A204.1 (cell line): ENCODE data around the gene PRKCE.

Experiments
- FAIRE-seq: peaks from 2 replicates; lab custom pipeline; 2012; peaks lifted over from hg19 to GRCh38; lab: Jason Lieb, UNC

PRKCE gene

GRCh38 chr2:46020416-46020815, 368.9 kb downstream of the PRKCE start:
- FAIRE-seq = no peak

- FAIRE-seq = no peak
Observed at GRCh38 chr2:46023165-46023854, 371.8 kb downstream of the PRKCE start.

- no peak for FAIRE-seq
Observed at GRCh38 chr2:46024146-46024779, 372.8 kb downstream of the PRKCE start.

- no peak for FAIRE-seq
Observed at GRCh38 chr2:46025081-46025480, 373.6 kb downstream of the PRKCE start.

GRCh38 chr2:46025676-46026075, 374.2 kb downstream of the PRKCE start:
- FAIRE-seq = no peak

- no peak for FAIRE-seq
Observed at GRCh38 chr2:46026431-46026830, 375.0 kb downstream of the PRKCE start.

GRCh38 chr2:46029332-46029811, 377.9 kb downstream of the PRKCE start:
- no peak for FAIRE-seq

- no peak for FAIRE-seq
Observed at GRCh38 chr2:46030330-46030729, 378.9 kb downstream of the PRKCE start.

- FAIRE-seq = no peak
Observed at GRCh38 chr2:46032161-46032813, 380.8 kb downstream of the PRKCE start.

GRCh38 chr2:46032996-46033395, 381.5 kb downstream of the PRKCE start:
- FAIRE-seq = no peak

GRCh38 chr2:46034535-46034934, 383.1 kb downstream of the PRKCE start:
- no peak for FAIRE-seq

- FAIRE-seq = no peak
Observed at GRCh38 chr2:46036929-46037328, 385.5 kb downstream of the PRKCE start.

- no peak for FAIRE-seq
Observed at GRCh38 chr2:46039543-46040303, 388.2 kb downstream of the PRKCE start.

GRCh38 chr2:46040563-46041155, 389.2 kb downstream of the PRKCE start:
- no peak for FAIRE-seq

- FAIRE-seq = no peak
Observed at GRCh38 chr2:46041434-46041833, 390.0 kb downstream of the PRKCE start.

GRCh38 chr2:46042207-46042637, 390.7 kb downstream of the PRKCE start:
- FAIRE-seq = no peak

GRCh38 chr2:46042711-46043110, 391.2 kb downstream of the PRKCE start:
- no peak for FAIRE-seq

GRCh38 chr2:46045888-46046287, 394.4 kb downstream of the PRKCE start:
- no peak for FAIRE-seq

GRCh38 chr2:46047290-46047689, 395.8 kb downstream of the PRKCE start:
- no peak for FAIRE-seq

- FAIRE-seq = no peak
Observed at GRCh38 chr2:46048693-46049092, 397.2 kb downstream of the PRKCE start.

- FAIRE-seq = no peak
Observed at GRCh38 chr2:46050027-46050426, 398.6 kb downstream of the PRKCE start.

GRCh38 chr2:46050489-46050888, 399.0 kb downstream of the PRKCE start:
- no peak for FAIRE-seq
